Skeletal muscle tissue (tissue), 4 donors: ENCODE data around the gene ANO7. TPM values are rescaled to one million over a fixed set of nuclear protein-coding genes. Genes with fewer than 3 reads are reported as not detected.

ENCODE experiments used
- H3K27ac ChIP-seq: one replicate; pipeline ENCODE4 v1.7.0; 2013; ENCODE audit warnings: mild to moderate bottlenecking, low read depth, low read length, inconsistent platforms
- H3K27me3 ChIP-seq, 3 donors: one replicate each; pipeline ENCODE4 v1.7.0; 2013; ENCODE audit warnings: low read length in 3 of 3; ENCODE audit not compliant: control insufficient read depth in 3 of 3, insufficient read depth in 3 of 3
- H3K36me3 ChIP-seq, 3 donors: one replicate each; pipeline ENCODE4 v1.7.0; 2013; ENCODE audit warnings: low read length in 3 of 3; ENCODE audit not compliant: control insufficient read depth in 3 of 3, insufficient read depth in 3 of 3
- H3K4me1 ChIP-seq, 3 donors: one replicate each; pipeline ENCODE4 v1.7.0; 2013; ENCODE audit warnings: low read length in 3 of 3, mild to moderate bottlenecking in 3 of 3; ENCODE audit not compliant: control insufficient read depth in 3 of 3, insufficient read depth in 3 of 3
- H3K4me3 ChIP-seq, 3 donors: one replicate each; pipeline ENCODE4 v1.7.0; 2013; ENCODE audit warnings: low read length in 3 of 3
- H3K9ac ChIP-seq, 3 donors: one replicate each; pipeline ENCODE4 v1.7.0; 2013; ENCODE audit warnings: low read length in 3 of 3, mild to moderate bottlenecking in 3 of 3, moderate library complexity in 2 of 3, low read depth in 1 of 3
- H3K9me3 ChIP-seq, 3 donors: one replicate each; pipeline ENCODE4 v1.7.0; 2013; ENCODE audit warnings: low read length in 3 of 3; ENCODE audit not compliant: control insufficient read depth in 3 of 3
- total RNA-seq: library from RNA; depleted of rRNA; stranded (reverse); fragments of >200 nt; gene quantifications from one replicate; pipeline ENCODE4 v1.2.3, GENCODE V29; 2014
- donor health status: Osteomylitis.

Gene ANO7
- total RNA-seq, 1 donor from 2014 or later: not detected

DNA sequence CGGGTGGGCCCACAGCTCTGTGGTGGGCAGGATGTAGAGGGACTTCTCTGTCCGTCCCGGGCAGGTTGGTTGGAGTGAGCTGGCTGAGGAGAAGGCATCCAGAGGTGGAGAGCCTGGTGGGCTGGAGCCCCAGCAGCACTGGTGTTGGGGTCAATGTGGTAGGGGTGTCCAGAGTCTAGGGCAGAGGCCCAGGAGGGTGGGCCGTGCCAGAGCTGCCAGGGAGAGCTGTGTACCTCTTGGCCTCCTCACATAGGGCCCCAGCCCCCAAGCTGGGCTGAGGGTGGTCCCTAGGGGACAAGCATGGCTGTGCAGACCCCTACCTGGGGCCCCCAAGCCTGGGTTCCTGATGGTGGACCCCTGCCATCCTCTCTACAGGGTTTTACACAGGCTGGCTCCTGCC, 16.0 kb downstream of the ANO7 start:
- no peaks in the 10 kb centered on the region for H3K4me1 ChIP-seq
- no peaks in the 10 kb centered on the region for H3K9me3 ChIP-seq
- H3K27ac ChIP-seq: no peak overlapping the region
- no peaks in the 10 kb centered on the region for H3K36me3 ChIP-seq
- no peak overlapping the region for H3K4me3 ChIP-seq
- no peak overlapping the region for H3K9ac ChIP-seq
- H3K27me3 ChIP-seq: no peaks in the 10 kb centered on the region

DNA sequence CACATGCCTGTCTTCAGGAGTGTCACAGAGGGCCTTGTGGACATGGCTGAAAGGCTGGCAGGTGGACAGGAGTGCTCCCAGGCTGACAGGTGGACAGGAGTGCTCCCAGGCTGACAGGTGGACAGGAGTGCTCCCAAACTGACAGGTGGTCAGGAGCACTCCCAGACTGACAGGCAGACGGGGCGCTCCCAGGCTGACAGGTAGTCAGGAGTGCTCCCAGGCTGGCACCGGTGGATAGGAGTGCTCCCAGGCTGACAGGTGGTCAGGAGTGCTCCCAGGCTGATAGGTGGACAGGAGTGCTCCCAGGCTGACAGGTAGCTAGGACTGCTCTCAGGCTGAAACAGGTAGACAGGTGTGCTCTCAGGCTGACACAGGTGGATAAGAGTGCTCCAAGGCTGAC, 16.6 kb downstream of the ANO7 start:
- no peaks in the 10 kb centered on the region for H3K27me3 ChIP-seq
- no peak overlapping the region for H3K4me3 ChIP-seq
- H3K36me3 ChIP-seq: no peaks in the 10 kb centered on the region
- no peak overlapping the region for H3K27ac ChIP-seq
- H3K4me1 ChIP-seq: no peaks in the 10 kb centered on the region
- no peaks in the 10 kb centered on the region for H3K9me3 ChIP-seq
- no peak overlapping the region for H3K9ac ChIP-seq

- Histone ChIP-seq H3K36me3 (no peaks in the 10 kb centered on the region), H3K4me1 (no peaks in the 10 kb centered on the region), H3K4me3 (no peak overlapping the region), H3K9ac (no peak overlapping the region), H3K27me3 (no peaks in the 10 kb centered on the region), H3K27ac (no peak overlapping the region), H3K9me3 (no peaks in the 10 kb centered on the region)
Measured at GRCh38 chr2:241207151-241207550, 18.7 kb downstream of the ANO7 start.

DNA sequence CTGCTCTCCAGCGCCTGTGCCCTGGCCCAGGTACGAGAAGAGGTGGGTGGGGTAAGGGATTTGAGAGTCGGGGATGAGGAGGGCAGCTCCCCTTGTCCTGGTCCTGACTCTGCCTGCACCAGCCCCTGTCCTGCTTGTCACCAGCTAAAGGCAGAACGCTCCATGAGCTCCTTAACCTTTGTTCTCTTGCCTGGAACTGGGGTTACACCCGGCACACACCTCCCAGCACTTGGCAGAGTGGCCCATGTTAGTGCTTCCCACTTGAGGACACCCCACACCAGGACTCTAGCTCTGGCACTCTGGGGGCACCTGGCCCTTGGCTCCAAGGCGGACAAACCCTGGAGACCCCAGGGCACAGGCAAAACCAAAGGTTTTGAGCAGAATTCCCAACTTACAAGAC, 19.2 kb downstream of the ANO7 start:
- Histone ChIP-seq H3K9me3 (no peaks in the 10 kb centered on the region), H3K4me1 (no peaks in the 10 kb centered on the region), H3K27me3 (no peaks in the 10 kb centered on the region), H3K9ac (no peak overlapping the region), H3K27ac (no peak overlapping the region), H3K4me3 (no peak overlapping the region), H3K36me3 (no peaks in the 10 kb centered on the region)

- Histone ChIP-seq H3K9me3 (no peaks in the 10 kb centered on the region), H3K9ac (no peak overlapping the region), H3K4me3 (no peak overlapping the region), H3K36me3 (no peaks in the 10 kb centered on the region), H3K27ac (no peak overlapping the region), H3K4me1 (no peaks in the 10 kb centered on the region), H3K27me3 (no peaks in the 10 kb centered on the region)
Measured at GRCh38 chr2:241208058-241208457, 19.6 kb downstream of the ANO7 start.

GRCh38 chr2:241209271-241209670, 20.8 kb downstream of the ANO7 start:
- Histone ChIP-seq H3K4me3 (no peak overlapping the region), H3K27me3 (peaks cover 0 to 4% (median 0%) of the 10 kb centered on the region in 3 donors), H3K9ac (no peak overlapping the region), H3K36me3 (no peaks in the 10 kb centered on the region), H3K9me3 (no peaks in the 10 kb centered on the region), H3K4me1 (no peaks in the 10 kb centered on the region), H3K27ac (no peak overlapping the region)

DNA sequence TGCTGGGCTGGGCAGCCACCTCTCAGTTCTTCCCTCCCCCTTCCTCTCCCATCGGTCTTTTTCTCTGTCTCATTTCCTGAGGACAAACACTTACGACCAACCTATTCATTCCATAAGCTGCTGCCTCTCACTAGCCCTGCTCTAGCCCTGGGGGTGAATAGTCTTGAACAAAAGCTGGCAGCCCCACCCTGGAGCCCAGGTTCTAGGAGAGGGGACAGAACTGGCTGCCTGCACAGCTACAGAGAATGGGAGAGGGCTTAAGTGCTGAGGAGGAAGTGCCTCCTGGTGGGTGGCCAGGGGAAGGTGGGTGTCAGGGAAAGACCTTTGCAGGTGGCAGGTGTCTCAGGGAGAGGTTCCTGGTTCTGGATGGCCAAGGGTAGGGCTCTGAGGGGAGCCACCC, 22.8 kb downstream of the ANO7 start:
- Histone ChIP-seq H3K36me3 (no peaks in the 10 kb centered on the region), H3K9ac (no peak overlapping the region), H3K27me3 (peaks cover 0 to 5% (median 4%) of the 10 kb centered on the region in 3 donors), H3K9me3 (no peaks in the 10 kb centered on the region), H3K4me1 (no peaks in the 10 kb centered on the region), H3K27ac (no peak overlapping the region), H3K4me3 (no peak overlapping the region)

DNA sequence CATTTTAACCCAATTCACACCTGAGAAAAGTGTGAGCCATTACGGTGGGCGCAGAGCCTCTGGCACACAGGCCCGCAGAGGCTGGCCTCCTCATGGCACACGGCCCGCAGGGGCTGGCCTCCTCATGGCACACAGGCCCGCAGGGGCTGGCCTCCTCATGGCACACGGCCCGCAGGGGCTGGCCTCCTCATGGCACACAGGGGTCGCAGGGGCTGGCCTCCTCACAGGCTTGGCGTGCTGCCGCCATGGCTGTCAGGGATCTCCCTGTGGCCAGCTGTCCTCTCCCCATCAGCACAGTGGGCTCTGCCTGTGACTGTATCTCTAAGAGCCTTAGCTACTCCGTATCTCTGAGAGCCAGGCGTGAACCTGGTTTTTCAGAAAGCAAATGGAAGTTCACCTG, 24.6 kb downstream of the ANO7 start:
- peaks cover 0 to 5% (median 4%) of the 10 kb centered on the region in 3 donors for H3K27me3 ChIP-seq
- H3K9me3 ChIP-seq: no peaks in the 10 kb centered on the region
- no peak overlapping the region for H3K27ac ChIP-seq
- H3K9ac ChIP-seq: no peak overlapping the region
- peaks cover 0 to 7% (median 5%) of the 10 kb centered on the region in 3 donors for H3K4me1 ChIP-seq
- H3K36me3 ChIP-seq: no peaks in the 10 kb centered on the region
- no peak overlapping the region for H3K4me3 ChIP-seq

DNA sequence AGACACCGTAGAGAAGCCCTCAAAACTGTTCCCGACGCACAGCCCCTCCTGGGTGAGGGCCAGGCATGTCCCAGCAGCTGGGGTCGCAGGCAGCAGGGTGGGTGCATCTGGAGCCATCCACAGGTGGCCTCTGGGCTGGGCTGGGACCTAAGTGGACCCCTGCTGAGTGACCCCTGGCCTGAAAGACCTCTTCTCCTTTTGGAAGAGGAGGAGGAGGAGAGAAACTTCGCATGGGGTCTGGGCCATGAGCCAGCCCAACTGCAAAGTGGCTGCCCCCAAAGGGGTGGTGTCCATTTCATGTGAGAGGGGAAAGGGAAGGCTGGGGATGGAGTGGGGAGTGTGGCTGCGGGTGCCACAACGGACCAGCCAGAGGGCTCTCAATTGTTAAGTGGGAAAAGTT, 25.1 kb downstream of the ANO7 start:
- peaks cover 0 to 5% (median 4%) of the 10 kb centered on the region in 3 donors for H3K27me3 ChIP-seq
- H3K9ac ChIP-seq: no peak overlapping the region
- H3K4me1 ChIP-seq: peaks cover 2 to 7% (median 6%) of the 10 kb centered on the region in 3 donors
- no peaks in the 10 kb centered on the region for H3K36me3 ChIP-seq
- H3K4me3 ChIP-seq: no peak overlapping the region
- no peaks in the 10 kb centered on the region for H3K9me3 ChIP-seq
- no peak overlapping the region for H3K27ac ChIP-seq

GRCh38 chr2:241214209-241214608, 25.7 kb downstream of the ANO7 start:
- H3K4me1 ChIP-seq: peaks cover 7 to 10% (median 7%) of the 10 kb centered on the region in 3 donors
- no peak overlapping the region for H3K27ac ChIP-seq
- H3K4me3 ChIP-seq: no peak overlapping the region
- H3K36me3 ChIP-seq: no peaks in the 10 kb centered on the region
- H3K9ac ChIP-seq: no peak overlapping the region
- H3K9me3 ChIP-seq: no peaks in the 10 kb centered on the region
- H3K27me3 ChIP-seq: peaks cover 0 to 5% (median 4%) of the 10 kb centered on the region in 3 donors

GRCh38 chr2:241214766-241215165, 26.3 kb downstream of the ANO7 start:
- no peak overlapping the region for H3K9ac ChIP-seq
- H3K9me3 ChIP-seq: no peaks in the 10 kb centered on the region
- H3K36me3 ChIP-seq: no peaks in the 10 kb centered on the region
- peaks cover 7 to 10% (median 7%) of the 10 kb centered on the region in 3 donors for H3K4me1 ChIP-seq
- no peak overlapping the region for H3K27ac ChIP-seq
- peaks cover 0 to 5% (median 4%) of the 10 kb centered on the region in 3 donors for H3K27me3 ChIP-seq
- no peak overlapping the region for H3K4me3 ChIP-seq
